ENCODE data around the gene ATAD3C.
"Not testable (repeated sequence)": the region's sequence is repeated elsewhere in the genome, so short reads cannot be mapped to it uniquely, and the experiment has no call there.

Gene ATAD3C

GRCh38 chr1:1446631-1447030 lies 2.9 kb upstream of the ATAD3C start:
- not testable (repeated sequence) for DNase-seq (ENCODE audit: low read depth in 2 of 2)

- DNase-seq (ENCODE audit: low read depth in 2 of 2), result not testable (repeated sequence)
Measured at GRCh38 chr1:1450616-1451015, 1.1 kb downstream of the ATAD3C start.

- DNase-seq (ENCODE audit: low read depth in 2 of 2), result no peak
Measured at GRCh38 chr1:1451696-1452364, 2.3 kb downstream of the ATAD3C start.

GRCh38 chr1:1452365-1452739 lies 2.9 kb downstream of the ATAD3C start:
- DNase-seq (ENCODE audit: low read depth in 2 of 2), result not testable (repeated sequence)

- no peak for DNase-seq (ENCODE audit: low read depth in 2 of 2)
Measured at GRCh38 chr1:1452882-1453281, 3.4 kb downstream of the ATAD3C start.

GRCh38 chr1:1454286-1455056 lies 5.0 kb downstream of the ATAD3C start:
- DNase-seq (ENCODE audit: low read depth in 2 of 2), result not testable (repeated sequence)

GRCh38 chr1:1455366-1455884 lies 5.9 kb downstream of the ATAD3C start:
- no peak for DNase-seq (ENCODE audit: low read depth in 2 of 2)

GRCh38 chr1:1455934-1456333 lies 6.4 kb downstream of the ATAD3C start:
- DNase-seq (ENCODE audit: low read depth in 2 of 2), result not testable (repeated sequence)

- not testable (repeated sequence) for DNase-seq (ENCODE audit: low read depth in 2 of 2)
Measured at GRCh38 chr1:1456683-1457255, 7.3 kb downstream of the ATAD3C start.

- DNase-seq (ENCODE audit: low read depth in 2 of 2), result not testable (repeated sequence)
Measured at GRCh38 chr1:1459156-1459555, 9.7 kb downstream of the ATAD3C start.

- not testable (repeated sequence) for DNase-seq (ENCODE audit: low read depth in 2 of 2)
Measured at GRCh38 chr1:1459711-1460110, 10.2 kb downstream of the ATAD3C start.

GRCh38 chr1:1460540-1461130 lies 11.1 kb downstream of the ATAD3C start:
- DNase-seq (ENCODE audit: low read depth in 2 of 2), result no peak

GRCh38 chr1:1461721-1462317 lies 12.3 kb downstream of the ATAD3C start:
- DNase-seq (ENCODE audit: low read depth in 2 of 2), result no peak

GRCh38 chr1:1462318-1462966 lies 13.0 kb downstream of the ATAD3C start:
- DNase-seq (ENCODE audit: low read depth in 2 of 2), result no peak

- no peak for DNase-seq (ENCODE audit: low read depth in 2 of 2)
Measured at GRCh38 chr1:1463312-1463711, 13.8 kb downstream of the ATAD3C start.

GRCh38 chr1:1468196-1468985 lies 18.9 kb downstream of the ATAD3C start:
- DNase-seq (ENCODE audit: low read depth in 2 of 2), result not testable (repeated sequence)

- DNase-seq (ENCODE audit: low read depth in 2 of 2), result no peak
Measured at GRCh38 chr1:1470626-1471388, 21.3 kb downstream of the ATAD3C start.

GRCh38 chr1:1471389-1472052 lies 22.0 kb downstream of the ATAD3C start, which contains the start of gene ATAD3B:
TSS of gene ATAD3B (plus strand) at chr1:1471765. CDS start at chr1:1471885, 120 bp downstream.
- DNase-seq (ENCODE audit: low read depth in 2 of 2), result peak; percentile 95
